Gastroesophageal sphincter (tissue), 3 donors: ENCODE results near the gene BMS1.

Source experiments
- CTCF ChIP-seq, 4 experiments: fragments of 200-600 bp in 2 of 4; fragments of 450-650 bp in 2 of 4; sonication (generic) in 1 of 4; IDR thresholded peaks; one replicate each; pipeline ENCODE4 v1.5.1; 2017 to 2019; ENCODE audit warnings: antibody characterized with exemption in 4 of 4, mild to moderate bottlenecking in 2 of 4, moderate library complexity in 2 of 4
- EP300 ChIP-seq: sonication (generic); formaldehyde crosslinking; IDR thresholded peaks from one replicate; pipeline ENCODE4 v1.6.1; 2017; ENCODE audit warnings: antibody characterized with exemption, mild to moderate bottlenecking
- POLR2A ChIP-seq, 2 donors: fragments of 450-650 bp; IDR thresholded peaks; one replicate each; pipeline ENCODE4 v1.6.1; 2017; ENCODE audit warnings: antibody characterized with exemption in 2 of 2, mild to moderate bottlenecking in 2 of 2, moderate library complexity in 1 of 2
- POLR2AphosphoS5 ChIP-seq: sonication (generic); formaldehyde crosslinking; IDR thresholded peaks from one replicate; pipeline ENCODE4 v1.6.1; 2017; ENCODE audit warnings: antibody characterized with exemption

DNA sequence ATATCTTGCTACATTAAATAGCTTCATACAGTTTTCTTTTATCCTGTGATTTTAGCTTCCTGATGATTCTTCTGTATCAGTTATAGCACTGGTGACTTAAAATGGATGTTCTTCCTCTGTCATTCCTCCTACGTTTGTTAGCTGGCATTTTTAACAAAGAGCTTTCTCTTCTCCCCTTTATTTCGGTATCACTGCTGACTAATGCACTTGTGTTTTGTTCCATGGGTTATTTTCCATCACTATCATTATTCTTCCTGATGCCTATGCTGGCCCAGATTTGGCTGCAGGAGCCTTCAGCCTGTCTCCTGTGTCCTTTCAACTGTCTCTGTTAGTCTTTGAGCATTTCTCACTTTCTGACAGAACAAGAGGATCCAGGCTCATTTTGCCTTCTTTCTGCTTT, 13.1 kb downstream of the BMS1 start:
- no peak for TF ChIP-seq CTCF (IDR thresholded peaks at IDR 0.05)
- TF ChIP-seq POLR2A (IDR thresholded peaks at IDR 0.05), result no peak
- TF ChIP-seq POLR2AphosphoS5, result no peak
- no peak for TF ChIP-seq EP300
